ENCODE data around the gene UGT1A6.
"Not testable (repeated sequence)": the region's sequence is repeated elsewhere in the genome, so short reads cannot be mapped to it uniquely, and the experiment has no call there.

UGT1A6 gene

DNA sequence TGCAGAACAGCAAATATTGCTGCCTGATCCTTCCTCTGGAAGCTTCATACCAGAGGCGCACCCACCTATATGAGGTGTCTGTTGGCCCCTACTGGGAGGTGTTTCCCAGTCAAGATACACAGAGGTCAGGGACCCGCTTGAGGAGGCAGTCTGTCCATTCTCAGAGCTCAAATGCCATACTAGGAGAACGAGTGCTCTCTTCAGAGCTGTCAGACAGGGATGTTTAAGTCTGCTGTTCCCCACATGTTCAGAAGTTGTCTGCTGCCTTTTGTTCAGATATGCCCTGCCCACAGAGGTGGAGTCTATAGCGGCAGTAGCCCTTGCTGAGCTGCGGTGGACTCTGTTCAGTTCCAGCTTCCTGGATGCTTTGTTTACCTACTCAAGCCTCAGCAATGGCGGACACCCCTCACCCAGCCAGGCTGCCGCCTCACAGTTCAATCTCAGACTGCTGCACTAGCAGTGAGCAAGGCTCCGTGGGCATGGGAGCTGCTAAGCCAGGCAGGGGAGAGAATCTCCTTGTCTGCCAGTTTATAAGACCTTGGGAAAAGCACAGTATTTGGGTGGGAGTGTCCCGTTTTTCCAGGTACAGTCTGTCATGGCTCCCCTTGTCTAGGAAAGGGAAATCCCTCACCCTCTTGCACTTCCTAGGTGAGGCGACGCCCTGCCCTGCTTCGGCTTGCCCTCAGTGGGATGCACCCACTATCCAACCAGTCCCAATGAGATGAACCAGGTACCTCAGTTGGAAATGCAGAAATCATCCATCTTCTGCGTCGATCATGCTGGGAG is 44.4 kb downstream of the UGT1A6 start:
- DNase-seq, result not testable (repeated sequence)

DNA sequence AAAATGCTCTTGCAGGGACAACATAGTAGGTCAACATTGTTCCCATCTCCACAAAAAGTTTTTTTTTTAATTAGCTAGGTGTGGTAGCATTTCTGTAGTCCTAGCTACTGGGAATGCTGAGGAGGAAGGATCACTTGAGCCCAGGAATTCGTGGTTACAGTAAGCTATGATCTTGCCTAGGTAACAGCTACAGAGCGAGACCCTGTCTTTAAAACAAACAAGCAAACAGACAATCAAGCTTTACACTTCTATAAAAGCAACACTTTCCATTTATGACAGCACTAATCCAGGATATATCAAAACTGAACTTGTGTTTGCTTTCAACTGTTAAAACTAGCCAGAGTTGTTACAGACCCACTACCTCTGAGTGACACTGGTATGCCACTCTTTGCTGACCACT is 48.2 kb downstream of the UGT1A6 start:
- DNase-seq, result no peak

DNA sequence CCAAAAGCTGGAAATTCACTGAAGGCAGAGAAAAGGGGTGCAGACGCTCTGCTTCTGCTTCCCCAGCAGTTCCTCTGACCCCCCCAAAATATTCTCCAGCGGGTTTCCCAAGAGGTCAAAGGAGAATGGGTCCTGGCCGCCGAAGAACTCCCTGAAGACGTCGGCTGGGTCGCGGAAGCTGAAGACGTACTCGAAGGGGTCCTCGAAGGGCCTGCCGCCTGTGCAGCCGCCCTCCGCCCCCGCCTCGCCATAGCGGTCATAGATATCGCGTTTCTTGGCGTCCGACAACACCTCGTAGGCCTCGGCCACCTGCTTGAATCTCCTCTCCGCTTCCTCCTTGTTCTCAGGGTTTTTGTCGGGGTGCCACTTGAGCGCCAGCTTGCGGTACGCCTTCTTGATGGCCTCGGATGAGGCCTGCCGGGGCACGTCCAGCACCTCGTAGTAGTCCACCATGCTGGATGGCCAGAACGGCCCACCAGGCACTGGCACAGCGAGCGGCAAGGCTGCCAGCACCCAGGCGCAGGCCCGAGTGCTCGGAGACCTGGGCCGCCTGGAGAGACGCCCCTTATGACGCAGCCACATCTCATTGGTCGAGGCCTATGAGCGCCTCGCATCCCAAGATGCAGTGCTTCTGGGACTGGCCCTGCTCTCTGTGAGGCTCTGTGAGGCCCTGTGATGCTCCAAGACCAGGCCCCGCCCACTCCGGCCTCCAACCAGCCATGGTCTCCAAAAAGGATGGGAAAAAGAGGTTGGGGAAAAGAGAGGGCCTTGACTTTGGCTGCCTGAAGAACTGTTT is 51.0 kb downstream of the UGT1A6 start:
- DNase-seq, result no peak

DNA sequence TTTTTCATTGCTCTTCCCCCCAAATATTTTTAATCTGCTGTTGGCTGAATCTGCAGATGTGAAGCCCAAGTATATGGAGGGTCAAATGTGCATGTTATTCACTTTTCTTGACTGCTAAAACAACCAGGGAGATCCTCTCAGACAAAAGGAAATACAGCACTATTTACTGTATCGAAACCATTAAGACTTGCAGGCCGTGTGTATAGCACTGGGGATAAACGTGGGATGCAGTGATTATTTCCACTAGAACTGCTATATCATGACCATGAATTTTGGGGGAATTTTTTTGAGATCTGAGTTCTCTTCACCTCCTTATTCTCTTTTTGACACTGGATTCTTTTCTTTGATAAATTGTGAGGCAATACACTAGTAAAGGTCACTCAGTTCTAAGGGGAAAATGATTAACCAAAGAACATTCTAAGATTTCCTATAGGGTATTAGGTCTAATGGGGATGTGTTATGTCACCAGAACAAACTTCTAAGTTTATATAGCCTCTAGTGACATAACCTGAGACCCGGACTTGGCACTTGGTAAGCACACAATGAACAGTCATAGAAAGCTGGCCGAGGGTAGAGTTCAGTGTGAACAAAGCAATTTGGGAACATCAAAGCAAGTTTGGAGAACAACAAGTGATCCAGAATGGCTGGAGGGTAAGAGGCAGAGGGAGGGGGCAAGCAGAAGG is 52.5 kb downstream of the UGT1A6 start:
- DNase-seq, result no peak

DNA sequence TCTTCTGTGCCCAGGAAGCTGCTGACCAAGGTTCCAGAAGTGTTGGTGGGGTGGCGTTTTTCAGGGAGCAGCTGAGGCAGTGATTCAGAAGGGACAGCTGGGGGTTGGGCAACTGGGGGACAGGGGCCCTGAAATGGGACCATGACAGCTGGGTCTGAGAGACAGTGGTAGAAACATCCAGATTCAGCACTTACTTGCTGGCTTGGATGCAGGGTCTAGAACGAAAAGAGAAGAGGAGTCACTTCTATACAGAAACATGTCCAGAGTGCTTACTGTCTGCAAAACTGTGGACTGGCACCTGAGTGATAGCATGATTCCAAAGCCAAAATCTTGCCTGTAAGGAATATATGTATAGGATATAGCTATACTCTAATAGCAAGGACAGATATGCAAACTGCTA is 53.1 kb downstream of the UGT1A6 start:
- not testable (repeated sequence) for DNase-seq

DNA sequence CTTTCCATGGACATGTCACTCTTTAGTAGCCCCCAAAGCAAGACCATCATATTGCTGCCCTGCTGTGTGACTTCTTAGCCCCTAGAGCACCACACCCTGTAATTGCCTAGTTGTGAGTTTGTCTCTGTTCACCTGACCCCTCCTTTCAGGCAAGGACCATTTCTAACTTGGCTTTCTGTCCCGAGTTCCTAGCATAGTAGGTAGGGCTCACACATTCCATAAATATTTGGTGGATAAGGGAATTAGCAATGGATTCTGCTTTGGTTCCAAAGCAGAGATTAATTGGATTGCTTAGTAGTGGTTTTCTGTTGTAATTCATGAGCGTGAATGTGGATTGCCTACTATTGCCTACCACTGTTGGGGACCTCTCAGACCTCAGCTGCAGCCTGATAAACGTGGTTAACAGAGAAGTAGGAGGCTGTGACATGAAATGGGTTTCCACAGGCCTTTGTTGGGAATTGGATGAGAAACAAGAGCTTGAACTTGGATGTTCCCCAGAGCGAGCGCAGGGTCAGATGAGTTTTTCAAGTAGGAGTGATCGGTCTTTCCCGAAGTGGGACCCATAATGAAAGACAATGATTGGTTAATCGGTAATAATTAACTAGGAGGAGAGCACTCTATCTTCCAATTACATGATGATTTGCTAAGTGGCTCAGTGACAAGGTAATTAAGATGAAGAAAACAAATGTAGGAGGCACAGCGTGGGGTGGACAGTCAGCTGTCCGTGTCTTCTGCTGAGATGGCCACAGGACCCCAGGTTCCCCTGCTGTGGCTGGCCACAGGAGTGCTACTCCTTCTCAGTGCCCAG is 54.0 kb downstream of the UGT1A6 start:
- DNase-seq, result no peak

DNA sequence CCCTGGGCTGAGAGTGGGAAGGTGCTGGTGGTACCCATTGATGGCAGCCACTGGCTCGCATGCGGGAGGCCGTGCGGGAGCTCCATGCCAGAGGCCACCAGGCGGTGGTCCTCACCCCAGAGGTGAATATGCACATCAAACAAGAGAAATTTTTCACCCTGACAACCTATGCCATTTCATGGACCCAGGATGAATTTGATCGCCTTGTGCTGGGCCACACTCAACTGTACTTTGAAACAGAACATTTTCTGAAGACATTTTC is 54.5 kb downstream of the UGT1A6 start:
- DNase-seq, result no peak

DNA sequence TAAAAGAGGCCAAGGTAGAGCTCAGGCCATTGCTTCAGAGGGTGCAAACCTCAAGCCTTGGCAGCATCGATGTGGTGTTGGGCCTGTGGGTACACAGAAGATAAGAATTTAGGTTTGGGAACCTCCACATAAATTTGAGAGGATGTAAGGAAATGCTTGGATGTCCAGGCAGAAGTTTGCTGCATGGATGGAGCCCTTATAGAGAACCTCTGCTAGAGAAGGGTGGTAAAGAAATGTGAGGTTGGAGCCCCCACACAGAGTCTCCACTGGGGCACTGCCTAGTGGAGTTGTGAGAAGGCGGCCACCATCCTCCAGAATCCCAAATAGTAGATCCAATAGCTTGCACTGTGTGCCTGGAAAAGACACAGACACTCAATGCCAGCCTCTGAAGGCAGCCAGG is 58.0 kb downstream of the UGT1A6 start:
- DNase-seq, result not testable (repeated sequence)

DNA sequence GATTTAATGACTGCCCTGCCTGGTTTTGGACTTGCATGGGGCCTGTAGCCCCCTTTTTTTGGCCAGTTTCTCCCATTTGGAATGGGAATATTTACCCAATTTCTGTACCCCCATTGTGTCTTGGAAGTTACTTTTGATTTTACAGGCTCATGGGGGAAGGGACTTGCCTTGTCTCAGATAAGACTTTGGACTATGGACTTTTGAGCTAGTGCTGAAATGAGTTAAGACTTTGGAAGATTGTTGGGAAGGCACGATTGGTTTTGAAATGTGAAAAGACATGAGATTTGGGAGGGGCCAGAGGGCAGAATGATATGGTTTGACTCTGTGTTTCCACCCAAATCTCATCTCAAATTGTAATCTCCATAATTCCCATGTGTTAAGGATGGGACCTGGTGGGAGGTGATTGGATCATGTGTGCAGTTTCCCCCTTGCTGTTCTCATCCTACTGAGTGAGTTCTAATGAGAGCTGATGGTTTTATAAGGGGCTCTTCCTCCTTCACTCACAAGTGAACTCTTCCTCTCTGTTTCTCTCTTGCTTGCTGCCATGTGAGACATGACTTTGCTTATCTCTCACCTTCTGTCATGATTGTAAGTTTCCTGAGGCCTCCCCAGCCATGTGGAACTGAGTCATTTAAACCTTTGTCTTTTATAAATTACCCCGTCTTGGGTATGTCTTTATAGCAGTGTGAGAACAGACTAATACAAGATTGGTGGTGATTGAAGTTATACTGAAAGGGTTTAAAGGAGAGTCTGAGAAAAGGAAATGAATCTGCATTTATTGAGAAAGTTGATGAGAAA is 58.7 kb downstream of the UGT1A6 start:
- not testable (repeated sequence) for DNase-seq

DNA sequence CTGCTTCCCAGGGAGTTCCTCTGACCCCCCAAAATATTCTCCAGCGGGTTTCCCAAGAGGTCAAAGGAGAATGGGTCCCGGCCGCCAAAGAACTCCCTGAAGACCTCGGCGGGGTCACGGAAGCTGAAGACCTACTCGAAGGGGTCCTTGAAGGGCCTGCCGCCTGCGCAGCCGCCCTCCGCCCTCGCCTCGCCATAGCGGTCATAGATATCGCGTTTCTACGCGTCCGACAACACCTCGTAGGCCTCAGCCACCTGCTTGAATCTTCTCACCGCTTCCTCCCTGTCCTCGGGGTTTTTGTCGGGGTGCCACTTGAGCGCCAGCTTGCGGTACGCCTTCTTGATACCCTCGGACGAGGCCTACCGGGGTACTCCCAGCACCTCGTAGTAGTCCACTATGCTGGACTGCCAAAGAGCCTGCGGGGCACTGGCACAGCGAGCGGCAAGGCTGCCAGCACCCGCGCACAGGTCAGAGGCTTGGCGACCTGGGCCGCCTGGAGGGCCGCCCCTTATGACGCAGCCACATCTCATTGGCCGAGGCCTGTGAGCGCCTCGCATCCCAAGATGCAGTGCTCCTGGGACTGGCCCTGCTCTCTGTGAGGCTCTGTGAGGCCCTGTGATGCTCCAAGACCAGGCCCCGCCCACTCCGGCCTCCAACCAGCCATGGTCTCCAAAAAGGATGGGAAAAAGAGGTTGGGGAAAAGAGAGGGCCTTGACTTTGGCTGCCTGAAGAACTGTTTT is 62.4 kb downstream of the UGT1A6 start:
- DNase-seq, result no peak

DNA sequence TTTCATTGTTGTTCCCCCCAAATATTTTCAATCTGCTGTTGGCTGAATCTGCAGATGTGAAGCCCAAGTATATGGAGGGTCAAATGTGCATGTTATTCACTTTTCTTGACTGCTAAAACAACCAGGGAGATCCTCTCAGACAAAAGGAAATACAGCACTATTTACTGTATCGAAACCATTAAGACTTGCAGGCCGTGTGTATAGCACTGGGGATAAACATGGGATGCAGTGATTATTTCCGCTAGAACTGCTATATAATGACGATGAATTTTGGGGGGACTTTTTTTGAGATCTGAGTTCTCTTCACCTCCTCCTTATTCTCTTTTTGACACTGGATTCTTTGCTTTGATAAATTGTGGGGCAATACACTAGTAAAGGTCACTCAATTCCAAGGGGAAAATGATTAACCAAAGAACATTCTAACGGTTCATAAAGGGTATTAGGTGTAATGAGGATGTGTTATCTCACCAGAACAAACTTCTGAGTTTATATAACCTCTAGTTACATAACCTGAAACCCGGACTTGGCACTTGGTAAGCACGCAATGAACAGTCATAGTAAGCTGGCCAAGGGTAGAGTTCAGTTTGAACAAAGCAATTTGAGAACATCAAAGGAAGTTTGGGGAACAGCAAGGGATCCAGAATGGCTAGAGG is 63.9 kb downstream of the UGT1A6 start:
- no peak for DNase-seq

DNA sequence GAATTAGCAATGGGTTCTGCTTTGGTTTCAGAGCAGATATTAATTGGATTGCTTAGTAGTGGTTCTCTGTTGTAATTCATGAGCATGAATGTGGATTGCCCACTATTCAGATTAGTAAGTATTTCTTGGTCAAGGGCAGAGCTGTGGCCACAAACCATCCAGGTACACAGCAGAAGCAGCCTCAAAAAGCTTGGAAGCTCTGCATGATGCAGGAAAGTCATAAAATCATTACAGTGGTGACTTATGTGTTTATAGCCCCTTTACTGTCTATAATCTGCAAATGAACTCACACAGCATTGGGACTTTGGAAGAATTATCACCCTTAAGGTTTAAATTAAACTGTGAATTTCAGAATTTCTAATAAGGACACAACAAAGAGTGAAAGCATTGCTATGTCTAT is 65.5 kb downstream of the UGT1A6 start:
- DNase-seq, result no peak

DNA sequence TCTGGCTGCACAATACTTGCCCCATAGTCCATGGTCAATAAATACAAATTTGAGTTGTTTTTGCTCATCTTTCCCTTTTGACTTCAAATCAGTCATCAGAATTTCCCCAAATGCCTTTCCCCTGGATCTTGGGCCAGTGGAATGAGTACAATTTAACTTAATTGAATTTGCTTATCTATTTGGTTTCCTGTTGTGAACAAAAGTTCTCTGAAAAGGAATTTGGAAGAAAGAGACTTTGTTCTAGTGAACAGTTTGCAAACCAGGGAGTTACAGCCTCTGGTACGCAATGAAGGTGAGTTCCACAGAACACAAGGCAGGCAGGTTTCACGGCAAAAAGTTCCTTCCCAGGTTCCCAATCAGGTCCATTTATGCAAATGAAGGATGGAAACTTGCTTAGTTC is 66.2 kb downstream of the UGT1A6 start:
- no peak for DNase-seq

DNA sequence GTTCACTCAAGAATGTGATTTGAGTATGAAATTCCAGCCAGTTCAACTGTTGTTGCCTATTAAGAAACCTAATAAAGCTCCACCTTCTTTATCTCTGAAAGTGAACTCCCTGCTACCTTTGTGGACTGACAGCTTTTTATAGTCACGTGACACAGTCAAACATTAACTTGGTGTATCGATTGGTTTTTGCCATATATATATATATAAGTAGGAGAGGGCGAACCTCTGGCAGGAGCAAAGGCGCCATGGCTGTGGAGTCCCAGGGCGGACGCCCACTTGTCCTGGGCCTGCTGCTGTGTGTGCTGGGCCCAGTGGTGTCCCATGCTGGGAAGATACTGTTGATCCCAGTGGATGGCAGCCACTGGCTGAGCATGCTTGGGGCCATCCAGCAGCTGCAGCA is 67.4 kb downstream of the UGT1A6 start, which contains the start of gene UGT1A1:
TSS of gene UGT1A1 (plus strand) at position 228 of the 400 bp plus-strand sequence. CDS start at position 246, 18 bp downstream.
- no peak for DNase-seq

DNA sequence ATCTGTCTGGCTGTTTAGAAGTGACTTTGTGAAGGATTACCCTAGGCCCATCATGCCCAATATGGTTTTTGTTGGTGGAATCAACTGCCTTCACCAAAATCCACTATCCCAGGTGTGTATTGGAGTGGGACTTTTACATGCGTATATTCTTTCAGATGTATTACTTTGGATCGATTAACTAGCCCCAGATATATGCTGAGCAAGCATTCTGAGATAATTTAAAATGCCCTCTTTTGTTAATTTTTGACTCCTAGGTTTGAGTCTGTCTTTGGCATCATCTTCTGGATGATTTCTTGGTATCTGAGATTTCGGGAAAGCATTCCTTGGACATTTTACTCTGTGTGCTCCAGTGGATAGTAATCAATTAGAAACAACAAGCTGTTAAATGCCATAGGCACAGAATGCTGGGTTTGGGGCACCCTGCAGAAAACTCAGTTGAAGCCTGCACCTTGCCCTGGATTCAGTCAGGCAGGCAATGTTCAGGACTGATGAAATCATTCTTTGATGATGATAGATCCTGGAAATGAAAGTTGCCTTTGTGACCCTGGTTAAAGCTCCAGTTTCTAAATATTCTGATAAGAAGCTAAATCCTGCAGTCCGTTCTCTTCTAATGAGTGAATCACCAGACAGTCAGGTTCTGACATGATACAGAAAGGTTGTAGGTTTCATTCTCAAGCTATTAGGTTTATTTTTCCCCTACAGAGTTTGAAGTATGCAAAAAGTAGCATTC is 68.5 kb downstream of the UGT1A6 start:
- DNase-seq, result no peak

DNA sequence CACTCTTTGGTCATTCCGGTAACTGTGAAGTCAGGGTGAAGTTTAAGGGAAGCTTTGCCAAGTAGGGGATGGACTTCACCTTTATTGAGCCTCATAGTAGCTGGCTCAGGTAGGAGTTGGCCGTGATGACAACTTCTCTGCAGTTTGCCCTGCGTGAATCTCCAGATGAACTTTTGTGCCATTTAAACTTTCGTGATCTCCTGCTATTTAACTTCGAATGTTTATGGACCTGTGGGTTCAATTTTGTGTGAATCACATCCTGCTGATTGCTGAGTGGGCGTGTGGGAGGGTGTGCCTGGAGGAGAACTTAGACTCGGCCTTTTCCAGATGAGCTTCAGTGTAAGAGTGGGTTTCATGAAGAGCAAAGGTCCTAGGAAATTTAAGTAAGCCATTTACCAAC is 71.6 kb downstream of the UGT1A6 start:
- no peak for DNase-seq

DNA sequence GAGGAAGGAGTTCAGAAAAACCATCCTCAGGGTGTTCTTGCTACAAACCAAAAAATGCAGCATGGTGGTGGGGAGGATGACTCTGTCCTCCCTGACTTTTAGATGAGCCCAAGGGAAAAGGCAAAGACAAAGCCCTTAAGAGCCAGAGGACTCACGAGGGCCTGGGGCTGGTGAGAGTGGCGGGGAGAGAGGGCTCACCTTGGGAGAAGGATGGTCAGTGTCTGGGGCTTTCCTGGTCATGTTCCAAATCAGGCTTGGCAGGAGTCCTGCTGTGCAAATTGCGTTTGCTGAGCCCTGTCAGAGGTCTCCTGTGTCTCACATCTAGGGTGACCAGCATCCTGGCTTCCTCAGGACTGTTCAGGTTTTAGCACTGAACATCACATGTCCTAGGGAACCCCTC is 72.1 kb downstream of the UGT1A6 start:
- no peak for DNase-seq

DNA sequence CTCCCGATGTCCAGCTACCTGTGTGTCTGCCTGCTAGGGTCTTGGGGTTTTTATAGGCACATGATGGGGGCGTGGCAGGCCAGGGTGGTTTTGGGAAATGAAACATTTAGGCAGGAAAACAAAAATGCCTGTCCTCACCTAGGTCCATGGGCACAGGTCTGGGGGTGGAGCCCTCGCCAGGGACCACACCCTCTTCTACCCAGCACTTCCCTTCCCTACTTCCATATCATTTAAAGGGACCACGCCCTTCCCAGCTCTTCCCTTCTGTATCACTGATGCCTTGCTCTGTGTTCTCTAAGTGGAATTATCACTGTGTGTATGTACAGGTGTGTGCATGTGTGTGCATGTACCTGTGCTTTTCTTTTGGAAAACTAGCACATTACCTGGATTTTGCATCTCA is 73.7 kb downstream of the UGT1A6 start:
- DNase-seq, result no peak

DNA sequence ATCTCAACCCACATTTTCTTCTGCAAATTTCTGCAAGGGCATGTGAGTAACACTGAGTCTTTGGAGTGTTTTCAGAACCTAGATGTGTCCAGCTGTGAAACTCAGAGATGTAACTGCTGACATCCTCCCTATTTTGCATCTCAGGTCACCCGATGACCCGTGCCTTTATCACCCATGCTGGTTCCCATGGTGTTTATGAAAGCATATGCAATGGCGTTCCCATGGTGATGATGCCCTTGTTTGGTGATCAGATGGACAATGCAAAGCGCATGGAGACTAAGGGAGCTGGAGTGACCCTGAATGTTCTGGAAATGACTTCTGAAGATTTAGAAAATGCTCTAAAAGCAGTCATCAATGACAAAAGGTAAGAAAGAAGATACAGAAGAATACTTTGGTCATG is 75.4 kb downstream of the UGT1A6 start:
- no peak for DNase-seq

DNA sequence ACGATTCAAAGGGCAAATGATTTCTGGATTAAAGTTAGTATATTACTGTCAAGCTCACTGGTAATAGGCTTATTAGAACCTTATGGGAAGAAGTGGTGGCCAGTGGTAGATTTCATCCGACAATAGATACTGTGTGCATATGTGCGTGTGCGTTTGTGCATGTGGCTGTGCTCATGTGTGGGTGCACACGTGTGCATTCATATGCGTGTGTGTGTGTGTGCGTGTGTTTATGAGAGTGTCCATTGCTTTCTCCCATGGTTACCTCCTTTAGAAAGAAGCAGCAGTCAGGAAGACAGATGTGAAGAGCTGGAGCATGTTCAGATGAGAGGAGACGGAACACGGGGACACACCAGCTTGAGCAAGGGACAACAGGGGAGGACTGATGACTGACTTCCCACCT is 76.6 kb downstream of the UGT1A6 start:
- DNase-seq, result no peak
